ENCODE measurements around the gene ERMAP.

DNA sequence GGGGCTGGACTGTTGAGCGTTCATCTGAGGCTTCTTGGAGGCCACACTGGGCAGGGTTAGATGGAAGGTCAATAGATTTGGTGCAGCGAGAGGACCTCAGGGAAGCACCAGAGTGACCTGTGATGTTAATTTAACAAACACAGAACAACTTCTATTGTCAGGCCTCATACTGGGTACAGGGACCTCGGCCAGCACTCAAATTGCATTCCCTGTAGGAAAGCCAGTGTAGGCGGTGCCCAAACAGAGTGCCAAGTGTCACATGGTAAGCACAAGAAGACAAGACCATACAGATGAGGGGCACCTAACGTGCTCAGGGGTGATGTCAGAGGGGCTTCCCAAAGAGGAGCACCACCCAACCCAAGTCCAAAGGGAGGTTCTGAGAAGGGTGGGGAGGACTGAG, 30.8 kb upstream of the ERMAP start:
- TF ChIP-seq, protein P1, sequence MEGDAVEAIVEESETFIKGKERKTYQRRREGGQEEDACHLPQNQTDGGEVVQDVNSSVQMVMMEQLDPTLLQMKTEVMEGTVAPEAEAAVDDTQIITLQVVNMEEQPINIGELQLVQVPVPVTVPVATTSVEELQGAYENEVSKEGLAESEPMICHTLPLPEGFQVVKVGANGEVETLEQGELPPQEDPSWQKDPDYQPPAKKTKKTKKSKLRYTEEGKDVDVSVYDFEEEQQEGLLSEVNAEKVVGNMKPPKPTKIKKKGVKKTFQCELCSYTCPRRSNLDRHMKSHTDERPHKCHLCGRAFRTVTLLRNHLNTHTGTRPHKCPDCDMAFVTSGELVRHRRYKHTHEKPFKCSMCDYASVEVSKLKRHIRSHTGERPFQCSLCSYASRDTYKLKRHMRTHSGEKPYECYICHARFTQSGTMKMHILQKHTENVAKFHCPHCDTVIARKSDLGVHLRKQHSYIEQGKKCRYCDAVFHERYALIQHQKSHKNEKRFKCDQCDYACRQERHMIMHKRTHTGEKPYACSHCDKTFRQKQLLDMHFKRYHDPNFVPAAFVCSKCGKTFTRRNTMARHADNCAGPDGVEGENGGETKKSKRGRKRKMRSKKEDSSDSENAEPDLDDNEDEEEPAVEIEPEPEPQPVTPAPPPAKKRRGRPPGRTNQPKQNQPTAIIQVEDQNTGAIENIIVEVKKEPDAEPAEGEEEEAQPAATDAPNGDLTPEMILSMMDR (IDR thresholded peaks at IDR 0.05 in 4 of 5, conservative IDR thresholded peaks at IDR 0.05 in 1 of 5) = no peak
- no peak for TF ChIP-seq POLR2A (IDR thresholded peaks at IDR 0.05)

Data from gastrocnemius medialis (tissue), 4 donors.